A673 (cell line): Measurements from ENCODE around the gene WDR11.

Experiments
- CTCF ChIP-seq: fragments of 300-800, 200-600 bp; sonication (generic); conservative IDR thresholded peaks from 2 replicates; pipeline ENCODE4 v1.5.1; 2017; ENCODE audit warnings: low read depth, mild to moderate bottlenecking, antibody characterized with exemption, low read length, moderate library complexity, mixed read lengths
- EZH2 ChIP-seq: fragments of 200-600 bp; sonication (generic); IDR thresholded peaks from 2 replicates; pipeline ENCODE4 v1.6.1; 2017; ENCODE audit warnings: borderline replicate concordance, low read depth, mild to moderate bottlenecking, mixed read lengths, antibody characterized with exemption, low read length; ENCODE audit not compliant: poor library complexity, severe bottlenecking

DNA sequence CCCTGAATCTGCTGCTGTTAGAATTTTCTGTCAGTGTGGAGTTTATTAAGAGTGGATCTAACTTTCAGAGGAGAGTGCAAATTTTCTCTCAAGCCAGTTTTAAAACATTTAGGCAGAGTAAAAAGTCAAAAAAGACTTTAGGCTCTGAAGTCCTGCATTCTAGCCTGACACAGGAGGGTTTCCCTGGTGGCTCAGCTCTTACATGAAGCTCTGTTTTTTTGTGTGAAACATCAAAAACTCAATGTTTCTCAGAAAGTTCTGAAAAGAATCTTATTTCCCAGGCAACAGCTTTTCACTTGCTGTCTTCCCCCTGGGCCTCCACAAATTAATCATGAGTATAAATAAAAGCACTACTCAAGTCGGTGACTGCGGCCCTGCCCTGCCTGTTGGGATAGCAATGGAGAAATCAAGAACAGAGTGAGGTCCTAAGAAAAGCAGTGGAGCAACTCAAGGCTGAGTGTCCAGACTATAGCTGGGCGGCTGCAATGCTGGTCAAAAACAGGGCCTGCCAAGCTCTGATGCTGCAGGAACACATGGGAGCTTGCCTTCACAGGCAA lies 22.3 kb upstream of the WDR11 start:
- no peak for TF ChIP-seq CTCF
- TF ChIP-seq EZH2, result no peak
